ENCODE measurements around the gene SIRT4. TPM values are rescaled to one million over a fixed set of nuclear protein-coding genes. Genes with fewer than 3 reads are reported as not detected.
A peak's percentile ranks its signal among the peaks of the same experiment; 100 is the strongest.

The SIRT4 gene
- total RNA-seq, 1 experiment from 2014 or later: 1.1 TPM

- Mint-ChIP-seq H3K4me1 (ENCODE audit: low read depth, unreplicated experiment) (peaks cover 14% of the 10 kb centered on the region), H3K36me3 (ENCODE audit: insufficient read depth, unreplicated experiment) (peaks cover 15% of the 10 kb centered on the region), H3K27ac (ENCODE audit: unreplicated experiment) (no peak overlapping the region), H3K27me3 (ENCODE audit: unreplicated experiment) (peaks cover 13% of the 10 kb centered on the region), H3K4me3 (ENCODE audit: low read depth, unreplicated experiment) (no peak overlapping the region), H3K9me3 (ENCODE audit: low read depth, unreplicated experiment) (no peaks in the 10 kb centered on the region)
- BruUV-seq (replicated peaks): TSS peak; percentile 3
- peak; percentile 23 for DNase-seq
- intact Hi-C loops (cut with micrococcal nuclease; ENCODE audit: unreplicated experiment): no loop called here
- CTCF ChIA-PET: interaction anchor here (1.0 to 1.1 kb wide), 3 partner anchors 12 to 123 kb away, joined by 3 to 6 read pairs (median 6); partner anchors contain the start of genes COX6A1, RNU4-1 and SIRT4
- no peak for TF ChIP-seq CTCF (IDR thresholded peaks at IDR 0.05; ENCODE audit: unreplicated experiment)
Measured at GRCh38 chr12:120314220-120314619, 12.1 kb downstream of the SIRT4 start.

GRCh38 chr12:120316798-120317223, 14.7 kb downstream of the SIRT4 start:
- Mint-ChIP-seq H3K27ac (ENCODE audit: unreplicated experiment) (peak overlapping the region; percentile 97), H3K27me3 (ENCODE audit: unreplicated experiment) (peaks cover 6% of the 10 kb centered on the region), H3K4me3 (ENCODE audit: low read depth, unreplicated experiment) (peak overlapping the region; percentile 86), H3K9me3 (ENCODE audit: low read depth, unreplicated experiment) (no peaks in the 10 kb centered on the region), H3K4me1 (ENCODE audit: low read depth, unreplicated experiment) (peaks cover 32% of the 10 kb centered on the region), H3K36me3 (ENCODE audit: insufficient read depth, unreplicated experiment) (peaks cover 15% of the 10 kb centered on the region)
- CTCF ChIA-PET: interaction anchor here (0.9 to 2.6 kb wide), 4 partner anchors 10 to 89 kb away, joined by 3 to 22 read pairs (median 6); partner anchors contain the start of gene SIRT4
- intact Hi-C loops (cut with micrococcal nuclease; ENCODE audit: unreplicated experiment): no loop called here
- TSS peak; percentile 91 for BruUV-seq (replicated peaks)
- no peak for TF ChIP-seq CTCF (IDR thresholded peaks at IDR 0.05; ENCODE audit: unreplicated experiment)
- no peak for DNase-seq

- Mint-ChIP-seq H3K27me3 (ENCODE audit: unreplicated experiment) (no peaks in the 10 kb centered on the region), H3K9me3 (ENCODE audit: low read depth, unreplicated experiment) (no peaks in the 10 kb centered on the region), H3K4me1 (ENCODE audit: low read depth, unreplicated experiment) (peaks cover 35% of the 10 kb centered on the region), H3K27ac (ENCODE audit: unreplicated experiment) (peak overlapping the region; percentile 97), H3K4me3 (ENCODE audit: low read depth, unreplicated experiment) (peak overlapping the region; percentile 86), H3K36me3 (ENCODE audit: insufficient read depth, unreplicated experiment) (peaks cover 15% of the 10 kb centered on the region)
- no TSS peak for BruUV-seq (replicated peaks)
- intact Hi-C loops (cut with micrococcal nuclease; ENCODE audit: unreplicated experiment): no loop called here
- CTCF ChIA-PET: interaction anchor here (0.5 to 2.6 kb wide), 9 partner anchors 9 to 663 kb away, joined by 3 to 22 read pairs (median 4); partner anchors contain the start of gene SIRT4
- TF ChIP-seq CTCF (IDR thresholded peaks at IDR 0.05; ENCODE audit: unreplicated experiment): peak; percentile 60
- peak; percentile 100 for DNase-seq
Measured at GRCh38 chr12:120317224-120318105, 15.3 kb downstream of the SIRT4 start.

GRCh38 chr12:120321382-120322202, 19.5 kb downstream of the SIRT4 start:
- no peak for TF ChIP-seq CTCF (IDR thresholded peaks at IDR 0.05; ENCODE audit: unreplicated experiment)
- intact Hi-C loops (cut with micrococcal nuclease; ENCODE audit: unreplicated experiment): no loop called here
- Mint-ChIP-seq H3K9me3 (ENCODE audit: low read depth, unreplicated experiment) (no peaks in the 10 kb centered on the region), H3K4me1 (ENCODE audit: low read depth, unreplicated experiment) (peaks cover 34% of the 10 kb centered on the region), H3K36me3 (ENCODE audit: insufficient read depth, unreplicated experiment) (peaks cover 21% of the 10 kb centered on the region), H3K27me3 (ENCODE audit: unreplicated experiment) (no peaks in the 10 kb centered on the region), H3K4me3 (ENCODE audit: low read depth, unreplicated experiment) (no peak overlapping the region), H3K27ac (ENCODE audit: unreplicated experiment) (no peak overlapping the region)
- peak; percentile 34 for DNase-seq
- no TSS peak for BruUV-seq (replicated peaks)
- CTCF ChIA-PET: interaction anchor here (0.6 to 2.3 kb wide), 7 partner anchors 19 to 326 kb away, joined by 3 to 9 read pairs (median 4); partner anchors contain the start of genes RNU4-1 and SIRT4
